Activated gamma-delta T cell treated with anti-CD3 and anti-CD28 coated beads, Interleukin-2, amount 50 U/mL, for 16 hours (primary cell): ENCODE measurements around the gene PNMA6A.
"Not testable (repeated sequence)": the region's sequence is repeated elsewhere in the genome, so short reads cannot be mapped to it uniquely, and the experiment has no call there.

Experiments
- DNase-seq: peaks from one replicate; pipeline ENCODE4 v3.0.0-alpha.2; 2020; ENCODE audit warnings: low read depth

PNMA6A gene

DNA sequence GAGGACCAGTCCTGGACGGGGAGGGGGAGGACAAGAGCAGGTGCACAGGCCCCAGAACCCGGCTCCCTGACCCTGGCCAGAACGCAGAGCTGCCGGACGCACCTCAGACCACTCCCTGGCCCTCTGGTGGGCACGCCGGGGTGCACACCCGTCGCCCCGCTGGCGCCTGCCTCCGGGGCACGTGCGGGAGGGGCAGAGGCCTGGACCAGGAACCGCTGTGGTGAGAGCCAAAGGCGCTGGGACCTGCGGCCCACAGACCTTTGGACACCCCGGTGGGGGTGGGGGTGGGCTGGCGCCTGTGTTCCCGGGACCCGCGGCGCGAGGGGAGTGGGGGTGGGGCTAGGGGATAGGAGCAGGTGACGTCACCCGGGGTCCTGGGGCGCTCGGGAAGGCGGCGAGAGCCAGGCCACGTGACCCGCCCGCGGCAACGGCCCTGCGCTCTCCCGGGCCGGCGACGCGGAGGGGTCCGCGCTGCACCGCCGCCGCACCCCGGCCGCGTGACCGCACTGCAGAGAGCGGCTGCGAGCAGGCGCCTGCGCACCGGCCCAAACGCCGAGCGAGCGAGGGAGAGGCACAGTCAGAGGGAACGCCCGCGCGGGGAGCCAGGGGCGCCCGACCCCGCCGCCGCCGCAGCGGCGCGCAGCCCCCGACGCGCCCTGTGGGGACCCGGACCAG is at the start of gene PNMA6A:
PNMA6A (plus strand) TSS at position 546 of the 675 bp plus-strand sequence. CDS start 609 bp downstream, outside the sequence.
- DNase-seq: not testable (repeated sequence)

DNA sequence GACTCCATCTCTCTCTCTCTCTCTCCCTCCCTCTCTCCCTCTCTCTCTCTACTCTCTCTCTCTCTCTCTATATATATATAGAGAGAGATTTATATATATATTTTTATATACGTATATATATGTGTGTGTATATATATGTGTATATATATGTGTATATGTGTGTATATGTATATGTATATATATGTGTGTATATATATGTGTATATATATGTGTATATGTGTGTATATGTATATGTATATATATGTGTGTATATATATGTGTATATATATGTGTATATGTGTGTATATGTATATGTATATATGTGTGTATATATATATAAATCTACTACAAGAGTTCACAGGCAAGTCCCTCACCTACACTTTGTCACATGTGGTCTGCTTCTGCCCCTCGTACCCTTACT is 45.8 kb upstream of the PNMA6A start:
- not testable (repeated sequence) for DNase-seq

- not testable (repeated sequence) for DNase-seq
Measured at GRCh38 chrX:153028487-153028886, 43.8 kb upstream of the PNMA6A start.

DNA sequence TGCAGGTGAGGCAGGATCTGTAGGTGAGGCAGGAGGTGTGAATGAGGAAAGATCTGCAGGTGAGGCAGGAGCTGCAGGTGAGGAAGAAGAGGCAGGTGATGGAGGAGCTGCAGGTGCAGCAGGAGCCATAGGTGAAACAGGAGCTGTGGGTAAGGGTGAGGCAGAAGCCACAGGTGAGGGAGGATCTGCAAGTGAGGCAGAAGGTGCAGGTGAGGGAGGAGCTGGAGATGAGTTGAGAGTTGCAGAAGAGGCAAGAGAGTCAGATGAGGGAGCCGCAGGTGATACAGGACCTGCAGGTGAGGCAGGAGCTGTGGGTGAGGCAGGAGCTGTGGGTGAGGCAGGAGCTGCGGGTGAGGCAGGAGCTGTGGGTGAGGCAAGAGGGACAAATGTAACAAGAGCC is 43.1 kb upstream of the PNMA6A start:
- no peak for DNase-seq

GRCh38 chrX:153029875-153030274 is 42.4 kb upstream of the PNMA6A start:
- DNase-seq: no peak

- no peak for DNase-seq
Measured at GRCh38 chrX:153030801-153031200, 41.5 kb upstream of the PNMA6A start.

GRCh38 chrX:153032397-153033118 is 39.7 kb upstream of the PNMA6A start:
- peak; percentile 42 for DNase-seq

- no peak for DNase-seq
Measured at GRCh38 chrX:153049093-153049492, 23.2 kb upstream of the PNMA6A start.

GRCh38 chrX:153052534-153052933 is 19.7 kb upstream of the PNMA6A start:
- no peak for DNase-seq

DNA sequence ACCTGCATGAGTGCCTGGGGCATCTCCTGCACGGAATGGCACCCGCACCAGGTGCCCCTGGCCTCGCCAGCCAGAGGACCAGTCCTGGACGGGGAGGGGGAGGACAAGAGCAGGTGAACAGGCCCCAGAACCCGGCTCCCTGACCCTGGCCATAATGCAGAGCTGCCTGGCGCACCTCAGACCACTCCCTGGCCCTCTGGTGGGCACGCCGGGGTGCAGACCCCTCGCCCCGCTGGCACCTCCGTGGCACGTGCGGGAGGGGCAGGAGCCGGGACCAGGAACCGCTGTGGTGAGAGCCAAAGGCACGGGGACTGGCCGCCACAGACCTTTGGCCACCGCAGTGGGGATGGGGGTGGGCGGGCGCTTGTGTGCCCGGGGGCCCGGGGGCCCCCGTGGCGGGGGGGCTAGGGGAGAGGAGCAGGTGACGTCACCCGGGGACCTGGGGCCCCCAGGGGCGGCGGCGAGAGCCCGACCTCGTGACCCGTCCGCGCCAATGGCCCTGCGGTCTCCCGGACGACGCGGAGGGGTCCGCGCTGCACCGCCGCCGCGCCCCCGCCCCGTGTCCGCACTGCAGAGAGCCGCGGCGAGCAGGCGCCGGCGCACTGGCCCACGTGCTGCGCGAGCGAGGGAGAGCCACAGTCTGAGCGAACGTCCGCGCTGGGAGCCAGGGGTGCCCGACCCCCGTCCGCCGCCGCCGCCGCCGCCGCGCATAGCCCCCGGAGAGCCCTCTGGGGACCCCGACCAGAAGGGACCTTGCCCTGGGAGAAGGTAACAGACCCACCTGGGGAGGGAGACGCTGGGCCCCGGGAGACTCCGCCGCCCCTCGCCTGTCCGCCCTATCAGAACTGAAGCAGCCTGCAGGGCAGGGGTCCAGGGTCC is 16.1 kb upstream of the PNMA6A start, which contains the start of gene PNMA3:
PNMA3 (plus strand) TSS at position 600 of the 879 bp plus-strand sequence. CDS start 586 bp downstream, outside the sequence.
- DNase-seq: no peak

DNA sequence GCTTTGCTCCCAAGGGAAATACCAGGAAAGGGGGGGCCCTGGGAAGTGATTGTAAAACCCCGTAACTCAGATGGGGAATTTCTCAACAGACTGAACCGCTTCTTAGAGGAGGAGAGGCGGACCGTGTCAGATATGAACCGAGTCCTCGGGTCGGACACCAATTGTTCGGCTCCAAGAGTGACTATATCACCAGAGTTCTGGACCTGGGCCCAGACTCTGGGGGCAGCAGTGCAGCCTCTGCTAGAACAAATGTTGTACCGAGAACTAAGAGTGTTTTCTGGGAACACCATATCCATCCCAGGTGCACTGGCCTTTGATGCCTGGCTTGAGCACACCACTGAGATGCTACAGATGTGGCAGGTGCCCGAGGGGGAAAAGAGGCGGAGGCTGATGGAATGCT is 15.0 kb upstream of the PNMA6A start:
- DNase-seq: no peak

- DNase-seq: no peak
Measured at GRCh38 chrX:153059191-153060094, 12.8 kb upstream of the PNMA6A start.

DNA sequence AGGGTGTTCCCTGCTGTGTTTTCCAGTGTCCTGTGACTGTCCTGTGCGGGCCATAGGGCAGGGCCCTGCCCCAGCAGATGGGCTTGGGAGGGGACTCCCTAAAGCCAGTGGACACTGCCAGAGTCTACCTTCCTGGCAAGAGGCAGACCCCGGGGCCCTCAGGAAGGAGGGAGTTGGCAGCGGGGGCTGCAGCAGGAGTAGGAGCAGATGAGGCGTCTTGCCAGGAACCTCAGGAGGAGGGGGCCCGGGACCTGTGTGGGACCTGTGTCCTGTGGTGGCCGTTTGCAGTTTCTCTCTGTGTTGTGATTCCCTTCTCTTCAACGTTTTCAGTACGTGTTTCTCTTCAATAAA is 12.2 kb upstream of the PNMA6A start:
- no peak for DNase-seq

GRCh38 chrX:153061732-153062131 is 10.5 kb upstream of the PNMA6A start:
- DNase-seq: no peak

DNA sequence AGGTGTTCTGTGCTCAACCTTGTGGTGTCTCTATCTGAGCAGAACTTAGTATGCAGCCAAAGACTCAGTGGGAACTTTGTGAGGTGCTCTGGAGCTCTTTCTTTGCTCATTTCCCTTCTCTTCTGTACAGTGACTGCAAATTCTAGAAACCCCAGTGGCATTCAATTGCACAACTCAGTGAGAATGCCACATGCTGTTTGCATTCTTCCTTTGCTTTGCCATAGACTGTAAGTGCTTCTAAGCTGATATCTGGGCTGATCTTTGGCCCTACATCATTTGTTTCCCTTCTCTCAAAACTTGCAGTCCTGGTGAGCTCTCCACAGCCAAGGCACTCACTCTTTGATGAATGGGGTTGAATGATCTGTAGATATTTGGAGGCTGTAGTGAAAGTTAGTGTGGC is 8.9 kb upstream of the PNMA6A start:
- no peak for DNase-seq

DNA sequence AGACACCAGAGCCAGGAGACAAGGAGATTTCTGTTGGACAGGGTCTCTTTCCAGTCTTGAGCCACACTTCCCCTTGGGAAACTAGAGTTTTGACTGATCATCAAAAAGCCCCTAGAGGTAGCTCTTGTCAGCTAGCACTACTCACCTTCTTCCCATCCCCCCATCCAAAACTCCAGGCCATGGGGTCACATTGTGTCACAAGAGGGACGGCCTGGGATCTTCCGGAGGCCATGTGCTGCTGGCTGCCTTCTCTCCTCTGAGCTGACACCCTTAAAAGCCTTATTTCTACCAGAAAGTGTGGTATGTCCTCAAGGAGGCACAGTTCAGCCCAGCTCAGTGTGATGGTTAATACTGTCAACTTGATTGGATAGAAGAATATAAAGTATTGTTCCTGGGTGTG is 8.2 kb upstream of the PNMA6A start:
- no peak for DNase-seq

GRCh38 chrX:153065389-153065788 is 6.9 kb upstream of the PNMA6A start:
- no peak for DNase-seq

GRCh38 chrX:153066402-153066801 is 5.9 kb upstream of the PNMA6A start:
- not testable (repeated sequence) for DNase-seq

- DNase-seq: not testable (repeated sequence)
Measured at GRCh38 chrX:153073331-153073730, 1.1 kb downstream of the PNMA6A start.

GRCh38 chrX:153074262-153074899 is 2.1 kb downstream of the PNMA6A start:
- DNase-seq: no peak

GRCh38 chrX:153074935-153075334 is 2.7 kb downstream of the PNMA6A start:
- no peak for DNase-seq
